SK-N-SH (cell line): ENCODE measurements around the gene BTBD9. TPM values are rescaled to one million over a fixed set of nuclear protein-coding genes. Genes with fewer than 3 reads are reported as not detected.

Source experiments
- CTCF ChIA-PET: fragments of 300-600, 350-600 bp; formaldehyde crosslinking; extraction: SDS; loops from one replicate; lab custom pipeline; 2021; lab: Yijun Ruan, JAX
- POLR2A ChIA-PET: fragments of 350-600 bp; sonication (Branson Sonifier 250); formaldehyde crosslinking; extraction: SDS; loops from one replicate; lab custom pipeline; 2020; ENCODE audit warnings: antibody characterized with exemption, inconsistent platforms; lab: Yijun Ruan, JAX
- DNase-seq: peaks from one replicate; pipeline ENCODE4 v3.0.0; 2012
- H2AFZ ChIP-seq: fragments of 200-600 bp; sonication (generic); 2 replicates; pipeline ENCODE4 v1.8.1; 2016; ENCODE audit warnings: antibody characterized with exemption, mild to moderate bottlenecking, low read depth
- H3F3A ChIP-seq: fragments of 200-600 bp; sonication (generic); replicated peaks from 2 replicates; pipeline ENCODE3; 2016; ENCODE audit warnings: antibody characterized with exemption, mild to moderate bottlenecking; ENCODE audit not compliant: insufficient read depth
- H3K27ac ChIP-seq, 2 experiments: fragments of 200-500 bp in 1 of 2; fragments of 200-600 bp in 1 of 2; sonication (Bioruptor generic) in 1 of 2; sonication (generic), shearing (Covaris generic) in 1 of 2; 2 replicates each; pipeline versions ENCODE4 v1.5.1 to v1.6.1; 2014 to 2016; ENCODE audit warnings: low read depth in 2 of 2, inconsistent platforms in 1 of 2, low read length in 1 of 2, mild to moderate bottlenecking in 1 of 2, mixed read lengths in 1 of 2
- H3K27me3 ChIP-seq: fragments of 200-600 bp; sonication (generic), shearing (Covaris generic); 2 replicates; pipeline ENCODE4 v1.6.1; 2016; ENCODE audit warnings: mixed run types; ENCODE audit not compliant: insufficient read depth
- H3K36me3 ChIP-seq, 2 experiments: fragments of 200-500 bp in 1 of 2; fragments of 200-600 bp in 1 of 2; sonication (Bioruptor generic) in 1 of 2; sonication (generic) in 1 of 2; replicated peaks in 1 of 2; 2 replicates each; pipeline versions ENCODE3 to v1.5.1; 2014 to 2016; ENCODE audit warnings: low read length in 1 of 2, mild to moderate bottlenecking in 1 of 2; ENCODE audit not compliant: insufficient read depth in 2 of 2, control insufficient read depth in 1 of 2
- H3K4me1 ChIP-seq, 2 experiments: fragments of 200-500 bp in 1 of 2; fragments of 200-600 bp in 1 of 2; sonication (Bioruptor generic) in 1 of 2; sonication (generic), shearing (Covaris generic) in 1 of 2; 2 replicates each; pipeline versions ENCODE4 v1.5.1 to v1.6.1; 2014 to 2016; ENCODE audit warnings: low read depth in 1 of 2, low read length in 1 of 2, mixed run types in 1 of 2; ENCODE audit not compliant: insufficient read depth in 2 of 2, control insufficient read depth in 1 of 2
- H3K4me2 ChIP-seq: fragments of 200-600 bp; sonication (generic), shearing (Covaris generic); 2 replicates; pipeline ENCODE4 v1.6.1; 2017; ENCODE audit warnings: mixed run types
- H3K4me3 ChIP-seq, 2 experiments: fragments of 200-500 bp in 1 of 2; fragments of 200-600 bp in 1 of 2; sonication (Bioruptor generic) in 1 of 2; sonication (generic), shearing (Covaris generic) in 1 of 2; 2 replicates each; pipeline versions ENCODE4 v1.5.1 to v1.8.1; 2014 to 2016; ENCODE audit warnings: low read depth in 2 of 2, inconsistent platforms in 1 of 2, low read length in 1 of 2, mild to moderate bottlenecking in 1 of 2, mixed read lengths in 1 of 2, moderate library complexity in 1 of 2
- H3K79me2 ChIP-seq: fragments of 200-600 bp; sonication (generic); 2 replicates; pipeline ENCODE4 v1.8.1; 2017; ENCODE audit warnings: mild to moderate bottlenecking; ENCODE audit not compliant: insufficient read depth
- H3K9ac ChIP-seq: fragments of 200-600 bp; sonication (generic); 2 replicates; pipeline ENCODE4 v1.6.1; 2017; ENCODE audit warnings: mixed run types
- H3K9me2 ChIP-seq: fragments of 200-600 bp; sonication (generic); 2 replicates; pipeline ENCODE4 v1.6.1; 2017; ENCODE audit warnings: mixed run types
- H3K9me3 ChIP-seq: fragments of 200-600 bp; sonication (generic); 2 replicates; pipeline ENCODE4 v1.6.1; 2017; ENCODE audit warnings: mixed run types, mild to moderate bottlenecking, moderate library complexity
- H4K20me1 ChIP-seq: fragments of 200-600 bp; sonication (generic); 2 replicates; pipeline ENCODE4 v1.6.1; 2017; ENCODE audit warnings: mild to moderate bottlenecking, mixed run types; ENCODE audit not compliant: insufficient read depth
- CTCF ChIP-seq: fragments of 200-600 bp; sonication (generic); IDR thresholded peaks from 2 replicates; pipeline ENCODE4 v1.6.1; 2017; ENCODE audit warnings: antibody characterized with exemption, mild to moderate bottlenecking, moderate library complexity
- EP300 ChIP-seq, 2 experiments: IDR thresholded peaks; 2 replicates each; pipeline versions ENCODE4 v1.4.0 to v1.6.1; 2012; ENCODE audit warnings: borderline replicate concordance in 1 of 2, low read depth in 1 of 2, low read length in 1 of 2
- EZH2phosphoT487 ChIP-seq: fragments of 200-600 bp; sonication (generic); IDR thresholded peaks from 2 replicates; pipeline ENCODE4 v1.6.1; 2017; ENCODE audit warnings: low read depth, mixed run types, mild to moderate bottlenecking, antibody characterized with exemption, moderate library complexity, borderline replicate concordance
- FOXJ3 ChIP-seq: sonication (generic); formaldehyde crosslinking; IDR thresholded peaks from 2 replicates; pipeline ENCODE4 v1.5.1; 2020; ENCODE audit warnings: mild to moderate bottlenecking, missing genetic modification reagents
- GABPA ChIP-seq: IDR thresholded peaks from 2 replicates; pipeline ENCODE4 v1.4.0; 2012; ENCODE audit warnings: low read depth, mild to moderate bottlenecking
- GATA2 ChIP-seq: sonication (generic); formaldehyde crosslinking; IDR thresholded peaks from 2 replicates; pipeline ENCODE4 v1.5.0; 2020; ENCODE audit warnings: mild to moderate bottlenecking, missing genetic modification reagents
- IRF3 ChIP-seq: fragments of 150-350 bp; IDR thresholded peaks from 2 replicates; pipeline ENCODE4 v1.6.1; 2016; ENCODE audit warnings: mild to moderate bottlenecking, low read depth, low read length
- JUND ChIP-seq: IDR thresholded peaks from 2 replicates; pipeline ENCODE4 v1.4.0; 2012
- MXI1 ChIP-seq: IDR thresholded peaks from 2 replicates; pipeline ENCODE4 v1.6.1; 2012; ENCODE audit warnings: mild to moderate bottlenecking, low read depth, low read length, improper control_type of control experiment
- POLR2AphosphoS5 ChIP-seq: IDR thresholded peaks from 2 replicates; pipeline ENCODE4 v1.6.1; 2012; ENCODE audit warnings: low read depth, low read length
- RAD21 ChIP-seq: IDR thresholded peaks from 2 replicates; pipeline ENCODE4 v1.6.1; 2012; ENCODE audit warnings: mild to moderate bottlenecking, low read length
- REST ChIP-seq: IDR thresholded peaks from 2 replicates; pipeline ENCODE4 v1.6.1; 2012; ENCODE audit warnings: mild to moderate bottlenecking, low read depth, low read length, moderate library complexity
- RFX5 ChIP-seq: IDR thresholded peaks from 2 replicates; pipeline ENCODE4 v1.6.1; 2012; ENCODE audit warnings: mild to moderate bottlenecking, improper control_type of control experiment, low read length
- RXRA ChIP-seq: IDR thresholded peaks from 2 replicates; pipeline ENCODE4 v1.4.0; 2012; ENCODE audit warnings: low read depth, mild to moderate bottlenecking, borderline replicate concordance
- SIN3A ChIP-seq: IDR thresholded peaks from 2 replicates; pipeline ENCODE4 v1.6.1; 2012; ENCODE audit warnings: low read depth, mild to moderate bottlenecking, low read length, moderate library complexity, borderline replicate concordance
- SMC3 ChIP-seq: IDR thresholded peaks from 2 replicates; pipeline ENCODE4 v1.6.1; 2012; ENCODE audit warnings: low read depth, low read length, improper control_type of control experiment
- TAF1 ChIP-seq: IDR thresholded peaks from 2 replicates; pipeline ENCODE4 v1.6.1; 2012; ENCODE audit warnings: low read depth, mild to moderate bottlenecking, low read length, moderate library complexity, borderline replicate concordance
- TEAD4 ChIP-seq: IDR thresholded peaks from 2 replicates; pipeline ENCODE4 v1.4.0; 2012; ENCODE audit warnings: mild to moderate bottlenecking, borderline replicate concordance; ENCODE audit not compliant: insufficient read depth
- WGBS: methylation state at CpG from one replicate; pipeline ENCODE4 v1.1.6; 2017; ENCODE audit warnings: low lambda C conversion rate; 5-methylcytosine and 5-hydroxymethylcytosine counted together
- polyA plus RNA-seq, 3 experiments: library from polyadenylated mRNA; depleted of rRNA; stranded (reverse); fragments of >200 nt; gene quantifications; 2 replicates each; pipeline ENCODE4 v1.2.3, GENCODE V29; 2012
- TF ChIP-seq, protein P1 (sequence below): IDR thresholded peaks from 2 replicates; pipeline ENCODE4 v1.4.0; 2012; ENCODE audit warnings: low read depth, borderline replicate concordance
- TF ChIP-seq, protein P2 (sequence below): IDR thresholded peaks from 2 replicates; pipeline ENCODE4 v1.4.0; 2012; ENCODE audit warnings: low read depth

Gene BTBD9
- polyA plus RNA-seq, 1 of the 3 experiments (the other 2 are of a cell fraction), result 2.2 TPM

GRCh38 chr6:38221251-38221650 is 418.5 kb downstream of the BTBD9 start:
- CTCF ChIA-PET, result no interaction called here
- 91% methylated on average over 4 of the region's 4 CpGs for whole genome bisulfite sequencing

GRCh38 chr6:38220069-38220723 is 419.5 kb downstream of the BTBD9 start:
- Histone ChIP-seq H3K27me3 (no peaks in the 10 kb centered on the region), H3K79me2 (no peaks in the 10 kb centered on the region), H3K9me2 (no peaks in the 10 kb centered on the region), H4K20me1 (no peaks in the 10 kb centered on the region), H3K9ac (no peak overlapping the region), H3K27ac (no peak overlapping the region), H3K4me2 (no peak overlapping the region), H2AFZ (no peak overlapping the region), H3K4me1 (peaks cover 0 to 9% of the 10 kb centered on the region in 2 experiments; a peak in 1 of 4 replicates), H3K36me3 (no peaks in the 10 kb centered on the region), H3K9me3 (no peaks in the 10 kb centered on the region), H3F3A (no peaks in the 10 kb centered on the region), H3K4me3 (no peak overlapping the region)
- POLR2A ChIA-PET, result no interaction called here
- TF ChIP-seq, protein P1, sequence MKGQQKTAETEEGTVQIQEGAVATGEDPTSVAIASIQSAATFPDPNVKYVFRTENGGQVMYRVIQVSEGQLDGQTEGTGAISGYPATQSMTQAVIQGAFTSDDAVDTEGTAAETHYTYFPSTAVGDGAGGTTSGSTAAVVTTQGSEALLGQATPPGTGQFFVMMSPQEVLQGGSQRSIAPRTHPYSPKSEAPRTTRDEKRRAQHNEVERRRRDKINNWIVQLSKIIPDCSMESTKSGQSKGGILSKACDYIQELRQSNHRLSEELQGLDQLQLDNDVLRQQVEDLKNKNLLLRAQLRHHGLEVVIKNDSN, result no peak
- TF ChIP-seq FOXJ3 (CRISPR knock-in tag), result no peak
- TF ChIP-seq CTCF, result no peak
- TF ChIP-seq IRF3, result no peak
- no peak for TF ChIP-seq TEAD4
- TF ChIP-seq, protein P2, sequence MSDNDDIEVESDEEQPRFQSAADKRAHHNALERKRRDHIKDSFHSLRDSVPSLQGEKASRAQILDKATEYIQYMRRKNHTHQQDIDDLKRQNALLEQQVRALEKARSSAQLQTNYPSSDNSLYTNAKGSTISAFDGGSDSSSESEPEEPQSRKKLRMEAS, result no peak
- TF ChIP-seq MXI1, result no peak
- no peak for TF ChIP-seq RAD21
- TF ChIP-seq EP300 (IDR thresholded peaks at IDR 0.05; ENCODE audit: borderline replicate concordance in 1 of 2, low read depth in 1 of 2, low read length in 1 of 2), result no peak
- no peak for TF ChIP-seq RFX5
- no peak for TF ChIP-seq SIN3A
- no peak for TF ChIP-seq EZH2phosphoT487
- no peak for TF ChIP-seq REST
- TF ChIP-seq SMC3, result no peak
- TF ChIP-seq GABPA, result no peak
- no peak for TF ChIP-seq POLR2AphosphoS5
- no peak for TF ChIP-seq RXRA
- TF ChIP-seq TAF1, result no peak
- DNase-seq, result no peak
- WGBS, result 75% methylated on average over 2 of the region's 4 CpGs
- CTCF ChIA-PET, result no interaction called here

More at GRCh38 chr6:38221251-38221650, 418.5 kb downstream of the BTBD9 start:
- Histone ChIP-seq H2AFZ (no peak overlapping the region), H3K9me3 (no peaks in the 10 kb centered on the region), H3K4me3 (no peak overlapping the region), H3K4me1 (peaks cover 0 to 3% of the 10 kb centered on the region in 2 experiments; a peak in 1 of 4 replicates), H3F3A (no peaks in the 10 kb centered on the region), H3K9ac (no peak overlapping the region), H4K20me1 (no peaks in the 10 kb centered on the region), H3K36me3 (no peaks in the 10 kb centered on the region), H3K27me3 (no peaks in the 10 kb centered on the region), H3K9me2 (no peaks in the 10 kb centered on the region), H3K4me2 (no peak overlapping the region), H3K27ac (no peak overlapping the region), H3K79me2 (no peaks in the 10 kb centered on the region)
- POLR2A ChIA-PET, result no interaction called here
- DNase-seq, result no peak
- TF ChIP-seq EP300 (IDR thresholded peaks at IDR 0.05; ENCODE audit: borderline replicate concordance in 1 of 2, low read depth in 1 of 2, low read length in 1 of 2) (no peak), JUND (no peak), RXRA (no peak), GATA2 (no peak)
